Measurements from ENCODE around the gene AAK1. TPM values are rescaled to one million over a fixed set of nuclear protein-coding genes. Genes with fewer than 3 reads are reported as not detected.
"Not testable (repeated sequence)": the region's sequence is repeated elsewhere in the genome, so short reads cannot be mapped to it uniquely, and the experiment has no call there.

The AAK1 gene
- total RNA-seq, 1 experiment from 2014 or later = 35.6 TPM

DNA sequence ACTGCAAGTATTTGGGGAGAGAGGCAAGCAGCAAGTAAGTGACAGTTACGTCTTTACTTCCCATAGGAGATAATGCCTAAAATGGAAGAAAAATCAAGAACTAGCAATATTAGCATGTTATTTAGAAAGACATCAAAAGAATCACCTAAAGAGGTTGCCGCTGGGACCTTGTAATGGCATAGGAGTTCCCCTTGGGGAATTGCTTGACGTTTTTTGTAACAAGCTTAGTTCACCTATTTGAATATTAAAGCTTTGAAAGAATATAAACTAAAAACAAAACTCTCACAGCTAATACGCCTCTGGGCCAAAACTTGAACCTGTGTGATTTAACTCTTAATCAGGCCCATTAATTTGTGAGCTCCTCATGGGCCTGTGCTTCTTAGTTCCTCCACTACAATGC is 89.0 kb downstream of the AAK1 start (continued):
- TF ChIP-seq, protein P1, sequence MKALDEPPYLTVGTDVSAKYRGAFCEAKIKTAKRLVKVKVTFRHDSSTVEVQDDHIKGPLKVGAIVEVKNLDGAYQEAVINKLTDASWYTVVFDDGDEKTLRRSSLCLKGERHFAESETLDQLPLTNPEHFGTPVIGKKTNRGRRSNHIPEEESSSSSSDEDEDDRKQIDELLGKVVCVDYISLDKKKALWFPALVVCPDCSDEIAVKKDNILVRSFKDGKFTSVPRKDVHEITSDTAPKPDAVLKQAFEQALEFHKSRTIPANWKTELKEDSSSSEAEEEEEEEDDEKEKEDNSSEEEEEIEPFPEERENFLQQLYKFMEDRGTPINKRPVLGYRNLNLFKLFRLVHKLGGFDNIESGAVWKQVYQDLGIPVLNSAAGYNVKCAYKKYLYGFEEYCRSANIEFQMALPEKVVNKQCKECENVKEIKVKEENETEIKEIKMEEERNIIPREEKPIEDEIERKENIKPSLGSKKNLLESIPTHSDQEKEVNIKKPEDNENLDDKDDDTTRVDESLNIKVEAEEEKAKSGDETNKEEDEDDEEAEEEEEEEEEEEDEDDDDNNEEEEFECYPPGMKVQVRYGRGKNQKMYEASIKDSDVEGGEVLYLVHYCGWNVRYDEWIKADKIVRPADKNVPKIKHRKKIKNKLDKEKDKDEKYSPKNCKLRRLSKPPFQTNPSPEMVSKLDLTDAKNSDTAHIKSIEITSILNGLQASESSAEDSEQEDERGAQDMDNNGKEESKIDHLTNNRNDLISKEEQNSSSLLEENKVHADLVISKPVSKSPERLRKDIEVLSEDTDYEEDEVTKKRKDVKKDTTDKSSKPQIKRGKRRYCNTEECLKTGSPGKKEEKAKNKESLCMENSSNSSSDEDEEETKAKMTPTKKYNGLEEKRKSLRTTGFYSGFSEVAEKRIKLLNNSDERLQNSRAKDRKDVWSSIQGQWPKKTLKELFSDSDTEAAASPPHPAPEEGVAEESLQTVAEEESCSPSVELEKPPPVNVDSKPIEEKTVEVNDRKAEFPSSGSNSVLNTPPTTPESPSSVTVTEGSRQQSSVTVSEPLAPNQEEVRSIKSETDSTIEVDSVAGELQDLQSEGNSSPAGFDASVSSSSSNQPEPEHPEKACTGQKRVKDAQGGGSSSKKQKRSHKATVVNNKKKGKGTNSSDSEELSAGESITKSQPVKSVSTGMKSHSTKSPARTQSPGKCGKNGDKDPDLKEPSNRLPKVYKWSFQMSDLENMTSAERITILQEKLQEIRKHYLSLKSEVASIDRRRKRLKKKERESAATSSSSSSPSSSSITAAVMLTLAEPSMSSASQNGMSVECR (CRISPR knock-in tag; IDR thresholded peaks at IDR 0.05; ENCODE audit: borderline replicate concordance) = no peak
- no peak for TF ChIP-seq TP53 (CRISPR knock-in tag; IDR thresholded peaks at IDR 0.05)

DNA sequence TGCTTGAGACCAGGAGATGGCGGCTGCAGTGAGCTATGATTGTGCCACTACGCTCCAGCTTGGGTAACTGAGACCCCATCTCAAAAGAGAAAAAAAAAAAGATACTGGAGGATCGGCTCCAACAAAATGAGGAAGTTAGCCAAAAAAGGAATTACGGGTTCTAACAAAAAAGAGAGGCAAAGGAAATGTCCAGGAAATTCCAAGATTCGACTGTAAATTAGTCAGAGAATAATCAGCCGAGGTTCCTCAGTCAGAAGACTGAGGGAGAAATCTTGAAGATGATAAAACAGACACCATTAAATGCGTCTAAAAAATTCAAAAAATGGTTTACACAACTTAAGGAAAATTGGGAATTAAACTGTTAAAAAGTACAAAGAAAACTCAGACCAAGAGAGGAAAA is 89.5 kb downstream of the AAK1 start:
- H3K9me3 Mint-ChIP-seq = no peaks in the 10 kb centered on the region
- no peak for DNase-seq (ENCODE audit: low spot score)
- no peak for ATAC-seq
- no peaks in the 10 kb centered on the region for H3K27me3 Mint-ChIP-seq (ENCODE audit: low read depth)
- no peaks in the 10 kb centered on the region for H3K4me1 Mint-ChIP-seq
- no peaks in the 10 kb centered on the region; the same call in 1 of the 2 replicates for H3K36me3 Mint-ChIP-seq
- POLR2A ChIA-PET = no interaction called here
- no peak overlapping the region for H3K27ac Mint-ChIP-seq
- TF ChIP-seq FOXJ3 (CRISPR knock-in tag; IDR thresholded peaks at IDR 0.05; ENCODE audit: borderline replicate concordance) = no peak
- TF ChIP-seq, protein P2, sequence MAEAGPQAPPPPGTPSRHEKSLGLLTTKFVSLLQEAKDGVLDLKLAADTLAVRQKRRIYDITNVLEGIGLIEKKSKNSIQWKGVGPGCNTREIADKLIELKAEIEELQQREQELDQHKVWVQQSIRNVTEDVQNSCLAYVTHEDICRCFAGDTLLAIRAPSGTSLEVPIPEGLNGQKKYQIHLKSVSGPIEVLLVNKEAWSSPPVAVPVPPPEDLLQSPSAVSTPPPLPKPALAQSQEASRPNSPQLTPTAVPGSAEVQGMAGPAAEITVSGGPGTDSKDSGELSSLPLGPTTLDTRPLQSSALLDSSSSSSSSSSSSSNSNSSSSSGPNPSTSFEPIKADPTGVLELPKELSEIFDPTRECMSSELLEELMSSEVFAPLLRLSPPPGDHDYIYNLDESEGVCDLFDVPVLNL (CRISPR knock-in tag; IDR thresholded peaks at IDR 0.05; ENCODE audit: borderline replicate concordance, low read depth) = no peak
- no peak for TF ChIP-seq NFATC4 (CRISPR knock-in tag; IDR thresholded peaks at IDR 0.05)
- no peak for TF ChIP-seq NFYB (CRISPR knock-in tag; conservative IDR thresholded peaks at IDR 0.05; ENCODE audit: low read depth)
- TF ChIP-seq, protein P3, sequence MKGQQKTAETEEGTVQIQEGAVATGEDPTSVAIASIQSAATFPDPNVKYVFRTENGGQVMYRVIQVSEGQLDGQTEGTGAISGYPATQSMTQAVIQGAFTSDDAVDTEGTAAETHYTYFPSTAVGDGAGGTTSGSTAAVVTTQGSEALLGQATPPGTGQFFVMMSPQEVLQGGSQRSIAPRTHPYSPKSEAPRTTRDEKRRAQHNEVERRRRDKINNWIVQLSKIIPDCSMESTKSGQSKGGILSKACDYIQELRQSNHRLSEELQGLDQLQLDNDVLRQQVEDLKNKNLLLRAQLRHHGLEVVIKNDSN (CRISPR knock-in tag; IDR thresholded peaks at IDR 0.05) = no peak
- TF ChIP-seq CREM (CRISPR knock-in tag; IDR thresholded peaks at IDR 0.05) = no peak
- no peak for TF ChIP-seq EMX1 (CRISPR knock-in tag; IDR thresholded peaks at IDR 0.05)
- TF ChIP-seq, protein P4, sequence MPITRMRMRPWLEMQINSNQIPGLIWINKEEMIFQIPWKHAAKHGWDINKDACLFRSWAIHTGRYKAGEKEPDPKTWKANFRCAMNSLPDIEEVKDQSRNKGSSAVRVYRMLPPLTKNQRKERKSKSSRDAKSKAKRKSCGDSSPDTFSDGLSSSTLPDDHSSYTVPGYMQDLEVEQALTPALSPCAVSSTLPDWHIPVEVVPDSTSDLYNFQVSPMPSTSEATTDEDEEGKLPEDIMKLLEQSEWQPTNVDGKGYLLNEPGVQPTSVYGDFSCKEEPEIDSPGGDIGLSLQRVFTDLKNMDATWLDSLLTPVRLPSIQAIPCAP (CRISPR knock-in tag; IDR thresholded peaks at IDR 0.05) = no peak
- TF ChIP-seq HMGA2 (CRISPR knock-in tag; IDR thresholded peaks at IDR 0.05) = no peak
- TF ChIP-seq SOX15 (CRISPR knock-in tag; IDR thresholded peaks at IDR 0.05) = no peak
- TF ChIP-seq, protein P5, sequence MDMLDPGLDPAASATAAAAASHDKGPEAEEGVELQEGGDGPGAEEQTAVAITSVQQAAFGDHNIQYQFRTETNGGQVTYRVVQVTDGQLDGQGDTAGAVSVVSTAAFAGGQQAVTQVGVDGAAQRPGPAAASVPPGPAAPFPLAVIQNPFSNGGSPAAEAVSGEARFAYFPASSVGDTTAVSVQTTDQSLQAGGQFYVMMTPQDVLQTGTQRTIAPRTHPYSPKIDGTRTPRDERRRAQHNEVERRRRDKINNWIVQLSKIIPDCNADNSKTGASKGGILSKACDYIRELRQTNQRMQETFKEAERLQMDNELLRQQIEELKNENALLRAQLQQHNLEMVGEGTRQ (CRISPR knock-in tag; IDR thresholded peaks at IDR 0.05) = no peak
- TF ChIP-seq, protein P6, sequence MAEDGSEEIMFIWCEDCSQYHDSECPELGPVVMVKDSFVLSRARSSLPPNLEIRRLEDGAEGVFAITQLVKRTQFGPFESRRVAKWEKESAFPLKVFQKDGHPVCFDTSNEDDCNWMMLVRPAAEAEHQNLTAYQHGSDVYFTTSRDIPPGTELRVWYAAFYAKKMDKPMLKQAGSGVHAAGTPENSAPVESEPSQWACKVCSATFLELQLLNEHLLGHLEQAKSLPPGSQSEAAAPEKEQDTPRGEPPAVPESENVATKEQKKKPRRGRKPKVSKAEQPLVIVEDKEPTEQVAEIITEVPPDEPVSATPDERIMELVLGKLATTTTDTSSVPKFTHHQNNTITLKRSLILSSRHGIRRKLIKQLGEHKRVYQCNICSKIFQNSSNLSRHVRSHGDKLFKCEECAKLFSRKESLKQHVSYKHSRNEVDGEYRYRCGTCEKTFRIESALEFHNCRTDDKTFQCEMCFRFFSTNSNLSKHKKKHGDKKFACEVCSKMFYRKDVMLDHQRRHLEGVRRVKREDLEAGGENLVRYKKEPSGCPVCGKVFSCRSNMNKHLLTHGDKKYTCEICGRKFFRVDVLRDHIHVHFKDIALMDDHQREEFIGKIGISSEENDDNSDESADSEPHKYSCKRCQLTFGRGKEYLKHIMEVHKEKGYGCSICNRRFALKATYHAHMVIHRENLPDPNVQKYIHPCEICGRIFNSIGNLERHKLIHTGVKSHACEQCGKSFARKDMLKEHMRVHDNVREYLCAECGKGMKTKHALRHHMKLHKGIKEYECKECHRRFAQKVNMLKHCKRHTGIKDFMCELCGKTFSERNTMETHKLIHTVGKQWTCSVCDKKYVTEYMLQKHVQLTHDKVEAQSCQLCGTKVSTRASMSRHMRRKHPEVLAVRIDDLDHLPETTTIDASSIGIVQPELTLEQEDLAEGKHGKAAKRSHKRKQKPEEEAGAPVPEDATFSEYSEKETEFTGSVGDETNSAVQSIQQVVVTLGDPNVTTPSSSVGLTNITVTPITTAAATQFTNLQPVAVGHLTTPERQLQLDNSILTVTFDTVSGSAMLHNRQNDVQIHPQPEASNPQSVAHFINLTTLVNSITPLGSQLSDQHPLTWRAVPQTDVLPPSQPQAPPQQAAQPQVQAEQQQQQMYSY (CRISPR knock-in tag; IDR thresholded peaks at IDR 0.05) = no peak
- H3K4me3 Mint-ChIP-seq = no peak overlapping the region
- CTCF ChIA-PET = interaction anchor here (1.0 to 3.2 kb wide), 4 partner anchors 10 to 171 kb away, joined by 3 to 26 read pairs (median 5); partner anchors contain the start of gene NFU1

DNA sequence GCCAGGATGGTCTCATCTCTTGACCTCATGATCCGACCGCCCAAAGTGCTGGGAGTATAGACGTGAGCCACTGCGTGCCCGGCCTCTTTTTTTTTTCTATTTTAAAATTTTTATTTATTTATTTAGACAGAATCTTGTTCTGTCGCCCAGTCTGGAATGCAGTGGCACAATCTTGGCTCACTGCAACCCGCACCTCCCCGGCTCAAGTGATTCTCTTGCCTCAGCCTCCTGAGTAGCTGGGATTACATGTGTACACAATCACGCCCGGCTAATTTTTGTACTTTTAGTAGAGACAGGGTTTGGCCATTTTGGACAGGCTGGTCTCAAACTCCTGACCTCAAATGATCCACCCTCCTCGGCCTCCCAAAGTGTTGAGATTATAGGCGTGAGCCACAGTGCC is 93.0 kb downstream of the AAK1 start:
- CTCF ChIA-PET = not testable (repeated sequence)

More for the DNA sequence above, 93.0 kb downstream of the AAK1 start:
- DNase-seq (ENCODE audit: low spot score); H3K27ac Mint-ChIP-seq; H3K27me3 Mint-ChIP-seq (ENCODE audit: low read depth); POLR2A ChIA-PET; H3K4me1 Mint-ChIP-seq; ATAC-seq; H3K4me3 Mint-ChIP-seq: not testable (repeated sequence)
- Mint-ChIP-seq H3K9me3 (peaks cover 30% of the 10 kb centered on the region), H3K36me3 (peaks cover 23% of the 10 kb centered on the region)
